Heart left ventricle (tissue), 16 donors: Measurements from ENCODE around the gene TMEM176A. TPM values are rescaled to one million over a fixed set of nuclear protein-coding genes. Genes with fewer than 3 reads are reported as not detected.

ENCODE experiments used
- ATAC-seq, 4 donors: fragments of 200-7000 bp; cut with Tn5 transposase; one replicate each; pipeline ENCODE4 v1.9.1; 2020 to 2022; ENCODE audit warnings: moderate library complexity in 4 of 4, mild to moderate bottlenecking in 3 of 4, moderate number of reproducible peaks in 1 of 4
- DNase-seq, 5 donors: peaks; one replicate each; pipeline ENCODE4 v3.0.0-alpha.2; 2020
- H3K27ac ChIP-seq, 12 donors: fragments of 200-600 bp; sonication (generic) in 4 of 12; one replicate each; pipeline versions ENCODE4 v1.5.0 to v1.8.0; 2016 to 2022; ENCODE audit warnings: mild to moderate bottlenecking in 2 of 12
- H3K27me3 ChIP-seq, 9 donors: fragments of 200-600 bp; sonication (generic) in 2 of 9; one replicate each; pipeline versions ENCODE4 v1.5.1 to v1.8.0; 2016 to 2022; ENCODE audit warnings: mild to moderate bottlenecking in 3 of 9
- H3K36me3 ChIP-seq, 9 donors: fragments of 200-600 bp; sonication (generic) in 2 of 9; one replicate each; pipeline versions ENCODE4 v1.5.0 to v1.8.0; 2018 to 2022; ENCODE audit warnings: mild to moderate bottlenecking in 2 of 9
- H3K4me1 ChIP-seq, 12 donors: fragments of 200-600 bp; sonication (generic) in 4 of 12; one replicate each; pipeline versions ENCODE4 v1.5.0 to v1.8.0; 2016 to 2022; ENCODE audit warnings: mild to moderate bottlenecking in 3 of 12
- H3K4me3 ChIP-seq, 12 donors: fragments of 200-600 bp; sonication (generic) in 4 of 12; one replicate each; pipeline versions ENCODE4 v1.5.0 to v1.8.0; 2017 to 2022; ENCODE audit warnings: mild to moderate bottlenecking in 9 of 12, moderate library complexity in 4 of 12
- H3K9me3 ChIP-seq, 12 donors: fragments of 200-600 bp; sonication (generic) in 4 of 12; one replicate each; pipeline versions ENCODE4 v1.5.0 to v1.8.0; 2016 to 2022; ENCODE audit warnings: mild to moderate bottlenecking in 1 of 12
- POLR2A ChIP-seq, 2 donors: fragments of 450-650 bp; IDR thresholded peaks; one replicate each; pipeline ENCODE4 v1.6.1; 2017; ENCODE audit warnings: antibody characterized with exemption in 2 of 2, mild to moderate bottlenecking in 2 of 2, moderate library complexity in 2 of 2
- WGBS, 4 donors: extraction: QIAGEN DNeasy Blood & Tissue Kit in 2 of 4; methylation state at CpG; one replicate each; pipeline versions ENCODE4 v1.1.5 to v1.1.7; 2013 to 2018; 5-methylcytosine and 5-hydroxymethylcytosine counted together
- intact Hi-C, 10 donors: fragments of 100-400 bp; cut with DNase I; formaldehyde crosslinking; loops; one replicate each; pipeline versions ENCODE4 v1.11.1 to v1.14.2; 2022
- polyA plus RNA-seq, 2 donors: library from polyadenylated mRNA; stranded (reverse); fragments of 200-250 nt; gene quantifications; one replicate each; pipeline ENCODE4 v1.2.3, GENCODE V29; 2013
- total RNA-seq, 9 donors: library from RNA; depleted of rRNA in 2 of 9; stranded (reverse); fragments of >200 nt in 2 of 9; fragmentation: NEBNext Ultra II Directional in 3 of 9; extraction: Animal tissue kit (Norgen Biotek cat#: 25700) in 3 of 9; gene quantifications; one replicate each; pipeline versions ENCODE4 v1.1.0 to v1.2.4, GENCODE V29; 2016 to 2023
- TF ChIP-seq, protein P1 (sequence below), 12 donors: fragments of 200-600 bp; sonication (generic) in 4 of 12; IDR thresholded peaks; one replicate each; pipeline versions ENCODE4 v1.5.0 to v1.8.0; 2018 to 2022; ENCODE audit warnings: antibody characterized with exemption in 12 of 12, mild to moderate bottlenecking in 5 of 12
- donor health status: ischemic (EF 13 %, LVEDD 7.1; RV severe dilation, severe dysfunction).
- donor health status: healthy with polysubstance abuse.
- donor health status: DM: no; HTN: yes; CAD: no.
- donor health status: DM: no; HTN: no; CAD: no.
- donor health status: ischemic (EF 25% LVEDD 6.9; RV normal size, moderate dysfunction).
- donor health status: ischemic (EF 25% LVEDD 5.7; RV mildly dilated, moderate dysfunction).
- donor health status: healthy.
- donor health status: DM: yes; HTN: yes; CAD: no.
- donor health status: ischemic (EF 35%, LVEDD 5.7; RV mildly dilated, moderate dysfunction).
- donor health status: nonischemic (EF 11% LVEDD 7.7; RV severe dilation, severe dysfunction).
- donor health status: DM: yes; HTN: yes; CAD: no.
- donor health status: PGD.
- donor health status: ischemic (EF 29% LVEDD 5.4; RV normal size, mild dysfunction).
- donor health status: nonischemic (EF 23%, LVEDD 6.1; RV moderate dilation, normal function).

TMEM176A gene
- total and polyA plus RNA-seq, 11 donors, result 10.2 to 77.1 (median 29.7) TPM

DNA sequence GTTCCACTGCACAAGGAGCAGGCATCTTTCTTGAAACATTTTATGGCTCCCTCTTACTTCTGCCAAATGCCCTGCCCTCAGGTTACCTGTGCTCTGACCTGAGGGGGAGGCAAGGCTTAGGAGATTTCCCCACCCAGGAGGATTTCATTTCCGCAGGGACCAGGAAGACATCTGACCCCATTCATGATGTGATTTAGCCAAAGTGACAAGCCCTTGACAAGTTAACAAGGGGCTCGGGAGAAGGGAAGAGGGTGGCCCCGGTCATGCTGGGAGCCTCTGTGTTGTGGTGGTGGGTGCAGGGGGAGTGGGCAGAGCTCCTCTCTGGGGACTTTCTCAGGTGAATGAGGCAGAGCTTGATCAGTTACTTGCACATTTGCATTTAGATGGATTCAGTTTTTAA lies 44.4 kb upstream of the TMEM176A start:
- 62 to 95% (median 74%) methylated on average over 3 of the region's 3 CpGs for WGBS, 4 donors
- peaks cover 0 to 2% (median 0%) of the 10 kb centered on the region in 12 donors for H3K9me3 ChIP-seq
- peak overlapping the region; percentile 60 to 90 (median 74) for H3K27ac ChIP-seq
- peaks cover 0 to 53% (median 40%) of the 10 kb centered on the region in 12 donors for H3K4me1 ChIP-seq
- ATAC-seq (no peak), DNase-seq (no peak)
- H3K36me3 ChIP-seq, result no peaks in the 10 kb centered on the region
- intact Hi-C loops, result loop anchor here in 9 of 10 donors (2.0 to 10.0 kb wide), 5 partner anchors 124 to 471 kb away; partner anchors contain the start of genes GIMAP6 (in 2 of the 9) and REPIN1 (in 1 of the 9)
- no peaks in the 10 kb centered on the region for H3K27me3 ChIP-seq
- TF ChIP-seq POLR2A (IDR thresholded peaks at IDR 0.05), result no peak
- TF ChIP-seq, protein P1, sequence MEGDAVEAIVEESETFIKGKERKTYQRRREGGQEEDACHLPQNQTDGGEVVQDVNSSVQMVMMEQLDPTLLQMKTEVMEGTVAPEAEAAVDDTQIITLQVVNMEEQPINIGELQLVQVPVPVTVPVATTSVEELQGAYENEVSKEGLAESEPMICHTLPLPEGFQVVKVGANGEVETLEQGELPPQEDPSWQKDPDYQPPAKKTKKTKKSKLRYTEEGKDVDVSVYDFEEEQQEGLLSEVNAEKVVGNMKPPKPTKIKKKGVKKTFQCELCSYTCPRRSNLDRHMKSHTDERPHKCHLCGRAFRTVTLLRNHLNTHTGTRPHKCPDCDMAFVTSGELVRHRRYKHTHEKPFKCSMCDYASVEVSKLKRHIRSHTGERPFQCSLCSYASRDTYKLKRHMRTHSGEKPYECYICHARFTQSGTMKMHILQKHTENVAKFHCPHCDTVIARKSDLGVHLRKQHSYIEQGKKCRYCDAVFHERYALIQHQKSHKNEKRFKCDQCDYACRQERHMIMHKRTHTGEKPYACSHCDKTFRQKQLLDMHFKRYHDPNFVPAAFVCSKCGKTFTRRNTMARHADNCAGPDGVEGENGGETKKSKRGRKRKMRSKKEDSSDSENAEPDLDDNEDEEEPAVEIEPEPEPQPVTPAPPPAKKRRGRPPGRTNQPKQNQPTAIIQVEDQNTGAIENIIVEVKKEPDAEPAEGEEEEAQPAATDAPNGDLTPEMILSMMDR (IDR thresholded peaks at IDR 0.05), result no peak
- no peak overlapping the region for H3K4me3 ChIP-seq

DNA sequence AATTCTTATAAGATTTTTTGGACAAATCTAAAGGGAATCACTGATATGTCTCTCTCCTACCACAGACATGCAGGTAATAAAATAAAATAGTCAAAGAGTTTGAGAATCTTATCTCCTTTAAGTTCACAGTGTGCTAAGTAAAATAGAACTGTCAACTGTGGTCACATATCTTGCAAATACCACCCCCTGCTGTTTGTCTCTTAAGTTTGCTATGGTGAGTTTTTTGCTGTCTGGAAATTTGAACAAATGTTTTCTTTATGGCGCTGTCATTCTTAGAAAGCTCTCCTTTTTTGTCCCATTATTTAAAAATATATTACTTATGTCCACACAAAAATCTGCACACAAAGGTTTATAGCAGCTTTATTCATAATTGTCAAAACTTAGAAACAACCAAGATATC lies 43.7 kb upstream of the TMEM176A start:
- no peak for DNase-seq
- Histone ChIP-seq H3K36me3 (no peaks in the 10 kb centered on the region), H3K27me3 (no peaks in the 10 kb centered on the region), H3K4me1 (peaks cover 0 to 46% (median 36%) of the 10 kb centered on the region in 12 donors), H3K4me3 (no peak overlapping the region), H3K27ac (peak overlapping the region in 7 of 12 donors; percentile 67 to 90 (median 81)), H3K9me3 (peaks cover 0 to 7% (median 0%) of the 10 kb centered on the region in 12 donors)
- intact Hi-C loops, result loop anchor here in 9 of 10 donors (1.0 to 10.0 kb wide), 6 partner anchors 125 to 472 kb away; partner anchors contain the start of genes GIMAP6 (in 2 of the 9) and REPIN1 (in 1 of the 9)
- ATAC-seq, result peak in 2 of 4 donors; percentile 34 to 40
- TF ChIP-seq, protein P1 (IDR thresholded peaks at IDR 0.05), result peak; percentile 40 to 73 (median 62)
- no peak for TF ChIP-seq POLR2A (IDR thresholded peaks at IDR 0.05)
- WGBS, 4 donors, result 30 to 54% (median 39%) methylated on average over 1 of the region's 1 CpG

DNA sequence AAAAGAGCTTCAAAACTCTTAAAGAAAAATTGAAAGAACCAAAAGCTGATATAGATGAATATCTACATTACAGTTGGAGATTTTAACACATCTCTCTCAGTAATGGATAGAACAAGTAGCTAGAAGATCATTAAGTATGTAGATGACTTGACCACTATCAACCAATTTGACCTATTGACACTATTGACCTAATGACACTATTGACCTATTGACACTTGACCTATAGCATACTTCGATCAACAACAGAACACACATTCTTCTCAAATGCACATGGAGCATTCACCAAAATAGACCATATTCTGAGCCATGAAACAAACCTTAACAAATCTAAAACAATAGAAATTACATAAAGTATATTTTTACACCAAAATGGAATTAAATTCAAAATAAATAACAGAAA lies 41.1 kb upstream of the TMEM176A start:
- Histone ChIP-seq H3K27me3 (no peaks in the 10 kb centered on the region), H3K36me3 (no peaks in the 10 kb centered on the region), H3K4me3 (no peak overlapping the region), H3K4me1 (peaks cover 0 to 23% (median 19%) of the 10 kb centered on the region in 12 donors), H3K27ac (no peak overlapping the region), H3K9me3 (peaks cover 0 to 7% (median 0%) of the 10 kb centered on the region in 12 donors)
- WGBS, 4 donors, result 66 to 89% (median 82%) methylated on average over 1 of the region's 1 CpG
- no peak for TF ChIP-seq POLR2A (IDR thresholded peaks at IDR 0.05)
- TF ChIP-seq, protein P1 (IDR thresholded peaks at IDR 0.05), result no peak
- DNase-seq (no peak), ATAC-seq (no peak)
- intact Hi-C loops, result loop anchor here in 5 of 10 donors (5.0 to 10.0 kb wide), 4 partner anchors 127 to 475 kb away; partner anchors contain the start of genes GIMAP6 (in 2 of the 5) and REPIN1 (in 1 of the 5)

DNA sequence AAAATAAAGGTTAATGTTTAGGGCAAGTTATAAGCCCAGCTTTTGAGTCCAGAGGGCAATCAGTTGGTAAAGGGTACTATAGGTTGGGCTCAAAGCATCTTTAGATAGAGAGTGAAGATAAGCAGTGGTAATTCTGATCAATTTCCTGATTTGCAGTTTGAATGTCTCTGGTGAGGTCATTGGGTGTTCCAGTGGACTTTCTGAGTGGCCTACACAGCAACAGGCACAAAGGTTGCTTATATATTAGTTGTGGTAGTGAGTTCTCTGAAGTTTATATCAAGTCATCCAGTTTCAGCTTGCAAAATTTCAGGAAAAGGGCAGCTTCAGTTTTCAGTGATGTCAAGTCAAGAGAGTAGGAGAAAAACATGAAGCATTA lies 34.2 kb upstream of the TMEM176A start:
- intact Hi-C loops, result no loop called here

More for the DNA sequence above, 34.2 kb upstream of the TMEM176A start:
- Histone ChIP-seq H3K27me3 (no peaks in the 10 kb centered on the region), H3K27ac (no peak overlapping the region), H3K4me1 (no peaks in the 10 kb centered on the region), H3K36me3 (no peaks in the 10 kb centered on the region), H3K9me3 (peaks cover 0 to 4% (median 0%) of the 10 kb centered on the region in 12 donors), H3K4me3 (no peak overlapping the region)
- no peak for ATAC-seq
- TF ChIP-seq, protein P1 (IDR thresholded peaks at IDR 0.05), result no peak
- TF ChIP-seq POLR2A (IDR thresholded peaks at IDR 0.05), result no peak
- no peak for DNase-seq
